Measurements from ENCODE around the gene UNCX.

The UNCX gene

DNA sequence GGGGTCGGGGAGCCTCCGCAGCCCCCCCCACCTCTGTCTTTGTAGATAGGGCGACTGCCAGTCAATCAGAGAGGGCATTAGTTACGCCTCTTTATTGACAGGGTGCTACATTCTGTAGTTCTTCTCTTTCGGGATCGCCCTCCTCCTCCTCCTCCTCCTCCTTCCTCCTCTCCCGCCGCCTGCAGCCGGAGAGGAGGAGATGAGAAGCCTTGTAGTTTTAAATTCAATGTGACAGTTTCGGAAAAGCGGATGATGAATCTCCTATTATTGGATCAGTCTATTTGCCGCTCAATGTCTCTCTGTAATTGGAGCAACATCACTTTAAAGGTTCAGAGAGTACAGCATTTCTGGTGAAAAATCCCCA is 587 bp upstream of the UNCX start:
- no peak for DNase-seq (ENCODE audit: low read depth)

DNA sequence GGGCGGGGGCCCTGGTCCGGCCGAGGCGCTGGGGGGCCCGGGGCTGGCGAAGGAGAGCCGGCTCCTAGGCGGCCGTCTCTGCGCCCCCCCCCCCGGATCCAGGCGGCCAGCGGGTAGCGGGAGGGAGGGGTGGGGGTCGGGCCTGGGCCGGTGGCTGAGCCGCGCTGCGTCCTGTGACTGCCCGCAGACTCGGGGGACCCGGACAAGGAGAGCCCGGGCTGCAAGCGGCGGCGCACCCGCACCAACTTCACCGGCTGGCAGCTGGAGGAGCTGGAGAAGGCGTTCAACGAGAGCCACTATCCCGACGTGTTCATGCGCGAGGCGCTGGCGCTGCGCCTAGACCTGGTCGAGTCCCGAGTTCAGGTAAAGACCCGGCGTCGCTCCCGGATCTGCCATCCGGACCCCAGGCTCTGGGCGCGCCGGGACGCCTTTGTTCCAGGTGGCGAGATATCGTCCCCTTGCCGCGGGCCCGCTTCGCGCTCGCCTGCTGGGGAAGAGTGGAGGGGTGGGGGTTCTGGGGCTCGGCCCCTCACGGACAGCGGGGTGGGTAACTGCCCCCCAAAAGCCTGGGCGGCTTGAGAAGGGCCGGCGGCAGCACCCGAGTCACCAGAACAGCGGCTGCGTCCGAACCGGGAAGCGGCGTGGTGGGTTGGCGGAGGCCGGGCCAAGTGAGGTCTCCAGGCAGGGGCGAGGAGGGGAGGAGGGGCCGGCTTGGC is 819 bp downstream of the UNCX start:
- no peak for DNase-seq (ENCODE audit: low read depth)

DNA sequence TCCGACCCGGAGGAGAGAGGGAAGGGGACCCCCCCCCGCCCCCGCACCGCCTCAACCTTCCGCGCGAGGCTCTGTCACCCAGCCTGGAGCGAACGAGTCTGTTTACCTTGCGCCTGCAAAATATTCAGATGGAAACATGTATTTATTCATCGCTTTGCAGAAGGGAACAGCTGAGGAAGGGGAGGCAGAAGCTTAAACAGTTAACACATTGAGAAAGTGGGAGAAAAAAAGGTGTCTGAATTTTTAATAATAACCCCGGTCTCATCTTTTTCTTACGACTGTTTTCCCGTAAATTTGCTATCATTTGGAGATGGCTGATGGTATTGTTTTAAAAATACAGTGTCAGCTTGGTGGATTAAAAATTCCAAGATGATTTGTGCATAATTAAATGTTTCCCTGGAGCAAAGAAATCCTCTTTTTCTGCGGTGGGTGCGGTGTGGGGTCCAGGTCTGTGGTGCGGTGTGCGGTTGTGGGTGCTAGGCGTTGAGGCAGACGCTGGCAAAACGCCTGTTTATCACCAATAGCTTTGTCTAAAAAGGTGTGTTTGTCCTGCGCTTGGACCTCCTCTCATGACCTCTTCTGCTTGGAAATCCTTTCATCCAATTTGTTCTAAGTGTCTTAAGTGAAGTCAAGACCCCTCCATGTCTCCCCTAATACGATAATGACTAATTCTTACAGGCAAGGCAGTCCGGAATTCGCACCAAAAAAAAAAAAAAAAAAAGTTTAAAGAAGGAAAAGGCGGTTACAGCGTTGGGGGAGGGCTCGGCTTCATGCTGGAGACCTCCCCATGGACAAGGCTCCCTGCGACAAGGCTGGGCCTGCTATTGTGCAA is 1.6 kb downstream of the UNCX start:
- DNase-seq (ENCODE audit: low read depth): no peak

DNA sequence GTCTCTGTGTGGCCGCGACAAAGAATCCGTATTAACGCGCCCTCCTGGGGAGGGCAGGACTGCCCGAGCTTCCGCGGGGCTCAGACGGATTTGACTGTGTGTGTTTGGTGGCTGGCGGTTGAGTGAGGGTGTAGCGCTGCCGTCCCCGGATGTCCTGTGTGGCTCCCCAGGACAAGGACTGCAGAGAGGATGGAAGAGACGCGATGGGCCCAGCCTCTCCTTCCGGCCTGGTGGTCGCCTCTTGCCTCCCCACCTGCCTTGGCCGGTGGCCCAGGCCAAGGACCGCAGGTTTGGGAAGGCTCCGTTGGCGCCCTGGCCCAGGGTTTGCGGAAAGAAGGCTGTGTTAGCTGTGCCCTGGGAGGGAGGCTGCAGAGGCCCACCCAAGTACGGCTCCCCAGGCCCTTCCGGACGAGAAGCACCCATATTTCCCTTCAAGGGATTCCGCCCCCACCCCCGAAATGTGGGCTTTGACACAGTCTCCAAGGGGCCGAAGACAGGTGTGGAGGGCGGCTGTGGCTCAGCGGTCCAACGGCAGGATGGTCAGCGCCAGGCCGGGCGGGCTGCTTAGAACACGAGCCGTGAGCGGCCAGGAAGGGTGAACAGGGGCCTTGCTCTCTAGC is 2.3 kb downstream of the UNCX start:
- DNase-seq (ENCODE audit: low read depth): no peak

DNA sequence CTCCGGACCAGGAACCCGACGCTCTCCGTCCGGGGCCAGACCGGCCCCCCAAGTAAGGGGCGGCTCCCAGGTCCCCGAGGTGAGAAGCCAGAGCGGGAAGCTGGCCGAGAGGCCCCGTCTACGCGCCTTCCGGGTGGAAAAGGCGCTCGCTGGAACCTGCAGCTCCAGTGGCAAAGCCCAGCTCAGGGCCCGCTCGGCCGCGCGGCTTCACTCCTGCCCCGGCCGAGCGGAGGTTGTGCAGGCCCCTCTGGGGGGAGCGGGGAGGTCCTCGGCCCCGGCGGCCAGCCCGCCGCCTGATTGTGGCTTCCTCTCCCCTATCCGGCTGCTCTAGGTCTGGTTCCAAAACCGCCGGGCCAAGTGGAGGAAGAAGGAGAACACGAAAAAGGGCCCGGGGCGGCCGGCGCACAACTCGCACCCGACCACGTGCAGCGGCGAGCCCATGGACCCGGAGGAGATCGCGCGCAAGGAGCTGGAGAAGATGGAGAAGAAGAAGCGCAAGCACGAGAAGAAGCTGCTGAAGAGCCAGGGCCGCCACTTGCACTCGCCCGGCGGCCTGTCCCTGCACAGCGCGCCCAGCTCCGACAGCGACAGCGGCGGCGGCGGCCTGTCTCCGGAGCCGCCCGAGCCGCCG is 2.9 kb downstream of the UNCX start:
- DNase-seq (ENCODE audit: low read depth): no peak

DNA sequence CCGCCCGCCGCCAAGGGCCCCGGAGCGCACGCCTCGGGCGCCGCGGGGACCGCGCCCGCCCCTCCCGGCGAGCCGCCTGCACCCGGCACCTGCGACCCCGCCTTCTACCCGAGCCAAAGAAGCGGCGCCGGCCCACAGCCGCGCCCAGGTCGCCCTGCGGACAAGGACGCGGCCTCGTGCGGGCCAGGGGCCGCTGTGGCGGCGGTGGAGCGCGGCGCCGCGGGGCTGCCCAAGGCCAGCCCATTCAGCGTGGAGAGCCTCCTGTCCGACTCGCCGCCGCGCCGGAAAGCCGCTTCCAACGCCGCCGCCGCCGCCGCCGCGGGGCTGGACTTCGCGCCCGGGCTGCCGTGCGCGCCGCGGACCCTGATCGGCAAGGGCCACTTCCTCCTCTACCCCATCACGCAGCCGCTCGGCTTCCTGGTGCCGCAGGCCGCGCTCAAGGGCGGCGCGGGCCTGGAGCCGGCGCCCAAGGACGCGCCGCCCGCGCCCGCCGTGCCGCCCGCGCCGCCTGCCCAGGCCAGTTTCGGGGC is 3.5 kb downstream of the UNCX start:
- no peak for DNase-seq (ENCODE audit: low read depth)

DNA sequence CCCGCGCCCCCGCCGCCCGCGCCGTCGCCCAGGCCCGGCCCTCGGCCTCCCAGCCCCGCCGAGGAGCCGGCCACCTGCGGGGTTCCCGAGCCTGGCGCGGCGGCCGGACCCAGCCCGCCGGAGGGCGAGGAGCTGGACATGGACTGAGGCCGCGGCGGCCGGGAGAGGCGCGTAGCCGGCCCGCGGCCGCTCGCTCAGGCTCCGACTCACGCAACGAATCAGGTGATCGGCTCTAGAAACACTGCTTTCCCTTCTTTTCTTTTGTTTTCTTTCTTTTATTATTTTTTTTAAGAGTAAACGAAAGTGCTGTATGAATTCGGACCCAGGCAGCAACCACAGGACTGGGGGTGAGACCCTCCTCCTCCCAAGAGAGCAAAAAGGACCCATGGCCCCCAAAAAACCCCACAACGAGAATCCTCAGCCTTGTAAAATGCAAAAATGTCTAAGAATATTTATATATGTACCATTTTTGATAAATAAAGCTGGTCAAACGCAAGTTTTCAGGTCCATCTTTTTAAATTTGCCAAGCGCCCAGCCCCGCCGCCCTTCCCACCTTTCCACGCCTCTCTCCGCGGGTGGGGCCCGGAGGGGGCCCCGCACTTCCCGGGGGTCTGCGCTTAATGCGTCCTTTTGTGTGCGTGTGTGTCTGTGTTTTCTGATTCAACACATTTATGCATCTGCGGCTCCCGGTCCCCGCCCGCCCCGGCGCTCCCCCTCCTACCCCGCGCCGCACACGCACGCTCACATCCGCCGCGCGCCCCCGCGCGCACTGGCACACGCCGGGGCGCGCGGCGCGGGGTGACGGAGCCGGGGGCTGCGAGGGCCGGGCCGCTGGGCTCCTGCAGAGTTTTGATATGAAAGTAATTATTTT is 4.4 kb downstream of the UNCX start:
- DNase-seq (ENCODE audit: low read depth): no peak

DNA sequence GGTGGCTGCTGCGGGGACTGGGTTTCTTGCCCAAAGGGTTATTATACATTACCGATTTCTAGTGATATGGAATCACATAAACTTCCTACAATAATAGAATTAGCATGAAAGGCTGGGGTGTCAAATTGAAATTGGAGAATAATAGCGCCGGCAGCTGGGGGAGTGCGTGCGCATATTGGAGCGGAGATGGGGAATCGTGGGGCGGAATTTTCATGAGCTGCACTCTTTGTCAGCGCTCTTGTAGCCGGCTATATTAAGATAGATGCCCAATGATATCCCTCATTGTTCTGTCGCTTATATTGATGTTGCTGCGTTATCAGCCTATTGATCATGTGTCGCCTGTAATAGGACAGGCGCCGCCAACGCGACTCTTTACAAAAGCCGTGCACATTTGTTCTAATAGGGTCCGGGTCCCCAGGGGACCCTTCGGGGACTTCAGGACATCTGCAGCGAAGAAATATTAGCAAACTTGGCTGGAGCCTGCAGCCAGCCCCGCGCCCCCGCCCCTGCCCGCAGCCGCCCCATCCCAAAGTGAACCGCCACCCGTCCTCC is 5.1 kb downstream of the UNCX start:
- DNase-seq (ENCODE audit: low read depth): no peak

DNA sequence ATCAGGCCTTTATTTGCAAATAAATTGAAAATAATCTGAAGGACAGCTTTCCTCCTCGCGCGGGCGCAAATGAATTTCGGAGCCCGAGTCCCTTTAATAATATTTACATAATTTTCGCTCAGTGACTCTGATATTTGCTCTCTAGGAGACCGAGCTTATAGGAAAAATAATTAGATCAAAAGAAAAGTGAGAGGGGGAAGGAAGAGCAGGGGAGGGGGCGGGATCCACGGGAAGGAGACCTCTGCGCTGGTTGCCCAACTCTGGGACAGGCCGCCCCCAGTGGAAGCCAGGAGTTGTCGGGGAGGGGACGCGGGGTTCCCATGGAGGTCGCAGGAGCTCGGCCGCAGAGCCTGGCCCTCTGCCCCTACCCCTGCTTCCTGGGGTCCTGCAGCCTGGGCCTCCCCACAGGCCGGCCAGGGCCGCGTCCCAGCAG is 5.8 kb downstream of the UNCX start:
- DNase-seq (ENCODE audit: low read depth): no peak

DNA sequence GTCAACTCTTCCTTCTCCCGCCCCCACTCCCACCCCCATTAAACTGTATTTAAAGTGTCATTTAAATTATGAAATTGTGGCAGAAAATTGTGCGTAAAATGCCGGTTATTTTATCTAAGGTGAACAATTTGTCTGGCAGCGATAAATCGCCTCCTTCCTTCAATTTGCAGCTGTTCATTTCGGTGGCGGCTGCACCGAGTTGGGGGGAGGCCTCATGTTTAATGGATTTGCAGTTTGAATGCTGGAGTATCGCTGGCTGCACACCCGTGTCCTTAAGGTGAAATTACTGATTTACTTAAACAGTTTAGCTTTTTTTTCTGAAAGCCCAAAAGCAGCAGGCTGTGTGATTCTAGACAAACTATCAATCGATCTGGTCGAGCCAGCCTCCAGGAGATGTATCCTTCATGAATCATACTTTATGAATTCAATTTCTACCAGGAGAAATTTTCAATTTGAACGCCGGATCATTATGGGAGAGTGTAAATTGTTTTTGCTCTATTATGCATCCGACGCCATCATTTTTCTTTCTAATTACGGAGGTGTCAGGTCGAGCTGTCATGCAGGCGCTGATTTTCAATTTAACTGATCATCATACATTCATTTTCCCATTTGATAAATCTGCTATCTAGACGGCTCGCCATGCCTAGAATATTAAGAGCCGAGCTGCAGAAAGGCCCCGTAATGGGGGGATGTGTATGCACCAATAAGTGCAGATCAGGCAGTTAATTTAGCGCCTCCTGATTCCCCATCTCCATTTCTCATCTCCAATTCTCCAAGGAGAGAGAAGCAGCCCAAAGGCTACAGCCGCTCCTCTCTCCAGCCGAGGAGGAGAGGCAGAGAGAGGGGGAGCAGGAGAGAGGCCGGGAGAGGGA is 6.5 kb downstream of the UNCX start:
- DNase-seq (ENCODE audit: low read depth): no peak

DNA sequence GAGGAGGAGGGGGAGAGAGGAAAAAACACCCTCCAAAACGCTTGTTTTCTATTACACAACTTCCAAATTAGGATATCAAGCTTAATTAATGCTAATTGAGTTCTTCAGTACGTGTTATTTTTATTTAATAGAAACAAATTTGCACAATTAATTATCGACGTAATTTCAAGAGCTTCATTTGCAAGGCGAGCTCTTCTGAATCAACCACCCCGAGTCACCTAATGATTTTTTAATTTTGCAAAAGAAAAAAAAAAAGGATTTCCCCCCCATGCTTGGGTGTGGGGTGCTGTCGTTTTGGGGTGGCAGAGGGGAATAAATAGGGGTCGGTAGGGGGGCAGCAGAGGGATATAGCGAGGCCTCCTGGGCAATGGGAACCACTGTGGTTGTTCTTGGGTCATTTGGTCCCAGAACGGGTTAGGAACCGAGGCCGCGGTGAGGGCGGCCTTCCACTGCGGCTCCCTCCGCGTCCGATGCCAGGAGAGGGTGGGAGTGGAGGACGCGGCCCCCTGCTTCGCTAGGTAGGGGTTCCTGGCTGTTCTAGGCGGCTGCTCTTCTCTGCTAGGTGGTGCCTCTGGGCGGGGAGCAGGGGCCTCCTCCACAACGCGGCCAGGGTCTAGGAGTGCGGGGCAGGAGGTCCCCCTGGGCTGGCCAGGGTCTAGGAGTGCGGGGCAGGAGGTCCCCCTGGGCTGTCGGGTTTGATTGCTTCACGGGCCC is 7.3 kb downstream of the UNCX start:
- no peak for DNase-seq (ENCODE audit: low read depth)

DNA sequence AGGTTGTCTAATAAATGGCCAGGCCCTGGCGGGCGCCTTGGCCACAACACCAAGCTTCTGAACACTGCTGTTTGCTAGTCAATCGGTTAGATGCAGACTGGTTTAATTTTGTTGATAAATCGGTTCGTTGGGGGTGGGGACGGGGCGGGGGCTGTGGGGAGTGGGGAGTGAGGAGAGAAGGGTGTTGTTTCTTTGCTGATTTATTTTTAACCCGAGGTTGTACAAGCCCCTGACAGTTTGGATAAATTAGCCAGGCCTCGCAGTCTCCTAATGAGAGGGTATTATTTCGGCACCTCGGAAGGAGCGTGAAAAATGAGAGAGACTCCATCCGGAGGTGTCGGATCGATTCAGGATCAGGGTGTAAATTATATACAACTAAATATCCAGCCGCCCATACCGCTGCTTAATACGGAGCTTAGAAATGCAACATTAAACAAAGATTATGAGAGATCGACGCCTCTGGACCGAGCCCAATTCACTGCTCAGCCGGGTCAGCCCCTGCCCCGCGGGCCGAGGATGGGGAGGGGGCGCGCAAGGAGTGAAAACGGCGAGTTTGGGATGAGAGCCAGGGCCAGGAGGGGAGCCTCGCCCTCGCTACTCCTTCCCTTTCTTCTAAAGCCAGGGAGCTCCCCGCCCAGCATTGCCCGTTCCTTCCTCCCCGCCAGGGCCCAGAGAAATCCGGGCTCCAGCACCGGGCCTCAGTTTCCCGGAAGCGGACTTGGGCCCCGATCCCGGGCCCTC is 8.0 kb downstream of the UNCX start:
- no peak for DNase-seq (ENCODE audit: low read depth)

DNA sequence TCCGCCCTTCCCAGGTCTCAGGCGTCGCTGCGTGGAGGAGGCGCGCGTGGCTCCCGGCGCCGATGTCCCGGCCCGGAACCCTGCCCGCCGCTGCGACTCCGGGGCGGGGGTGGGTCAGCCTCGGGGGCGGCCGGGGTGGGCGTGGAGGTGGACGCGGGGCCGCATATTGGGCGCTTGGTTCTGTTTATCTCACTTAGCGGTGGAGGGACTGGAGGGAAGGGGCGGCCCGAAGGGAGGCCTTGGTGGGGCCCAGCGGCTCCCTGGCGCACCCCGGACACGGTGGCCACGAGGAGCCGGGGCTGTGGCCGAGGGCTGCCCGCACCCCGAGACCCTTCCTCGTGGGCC is 8.6 kb downstream of the UNCX start:
- DNase-seq (ENCODE audit: low read depth): no peak

DNA sequence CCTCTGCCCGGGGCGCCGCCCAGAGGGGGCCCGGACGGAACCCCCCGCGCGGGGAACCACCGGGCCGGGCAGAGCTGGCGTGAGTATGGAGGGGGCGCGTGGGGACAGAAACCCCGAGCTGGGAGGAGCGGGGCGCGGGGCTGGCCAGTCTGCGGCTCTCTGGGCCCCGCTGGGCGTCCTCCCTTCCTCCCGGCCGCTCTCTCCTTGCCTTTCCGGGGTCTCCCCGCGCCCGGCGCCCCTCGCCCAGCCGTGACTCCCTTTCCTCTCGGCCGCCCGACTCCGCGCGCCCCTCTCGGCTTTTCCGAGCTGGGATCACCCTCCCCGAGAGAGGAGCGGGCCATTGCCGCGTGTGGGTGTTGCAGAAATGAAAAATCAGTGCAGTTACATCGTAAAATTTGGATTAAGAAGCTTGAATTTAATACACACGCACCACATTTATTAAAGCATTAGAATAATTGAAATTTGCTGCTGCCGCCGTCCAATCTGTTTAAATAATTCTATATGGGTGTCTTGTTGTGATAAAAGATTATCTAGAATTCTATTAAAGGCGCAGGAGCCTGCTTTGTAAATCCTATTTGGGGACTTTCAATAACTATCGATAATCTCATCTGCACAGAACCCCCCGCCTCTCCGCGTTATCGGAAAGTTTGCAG is 9.1 kb downstream of the UNCX start:
- DNase-seq (ENCODE audit: low read depth): no peak

DNA sequence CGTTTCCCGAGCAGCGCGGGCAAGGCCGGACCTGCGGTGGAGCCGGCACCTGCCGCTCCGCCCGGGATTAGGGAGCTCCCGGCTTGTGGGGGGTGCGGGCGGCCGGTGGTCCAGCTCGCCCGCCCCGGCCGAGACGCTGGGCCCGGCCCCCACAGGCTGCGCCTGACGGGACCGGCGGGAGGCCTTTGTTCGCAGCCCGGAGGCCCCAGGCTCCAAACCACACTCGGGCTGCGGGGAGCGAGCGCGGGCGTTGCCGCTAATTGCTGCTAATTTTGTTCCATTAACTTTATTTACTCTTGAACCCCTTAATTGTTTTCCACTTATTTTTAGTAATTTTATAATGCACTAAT is 9.6 kb downstream of the UNCX start:
- no peak for DNase-seq (ENCODE audit: low read depth)

DNA sequence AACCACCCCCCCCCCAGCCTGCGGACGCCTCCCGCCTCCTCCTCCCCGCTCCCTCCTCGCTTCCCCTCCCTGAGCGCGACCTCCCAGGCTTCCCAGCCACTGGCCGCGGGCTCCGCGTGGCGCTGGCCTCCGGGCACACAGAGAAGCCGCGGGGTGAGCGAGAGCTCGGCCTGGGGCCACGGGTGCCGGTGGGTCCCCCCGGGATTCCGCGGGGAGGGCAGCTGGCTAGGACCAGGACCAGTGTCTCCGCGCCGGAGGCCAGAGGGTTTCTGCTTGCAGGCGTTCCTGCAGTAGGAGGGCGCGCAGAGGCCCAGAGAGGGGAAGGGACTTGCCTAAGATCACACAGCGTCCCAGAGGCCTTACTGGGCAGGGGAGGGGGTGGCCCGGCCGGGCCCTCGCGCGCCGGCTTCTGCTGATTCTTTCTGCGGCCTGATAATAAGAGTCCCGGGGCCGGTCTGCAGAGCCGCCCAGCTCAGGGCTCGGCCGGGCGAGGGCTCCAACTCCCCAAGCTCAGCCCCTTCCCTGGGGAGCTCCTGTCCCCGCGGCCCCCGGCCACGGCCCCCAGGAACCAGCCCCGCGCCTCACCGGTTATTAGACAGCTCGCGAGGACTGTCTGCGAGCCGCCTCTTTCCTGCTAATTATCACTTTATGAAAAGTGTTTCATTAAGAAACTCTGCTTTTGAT is 10.1 kb downstream of the UNCX start:
- no peak for DNase-seq (ENCODE audit: low read depth)

DNA sequence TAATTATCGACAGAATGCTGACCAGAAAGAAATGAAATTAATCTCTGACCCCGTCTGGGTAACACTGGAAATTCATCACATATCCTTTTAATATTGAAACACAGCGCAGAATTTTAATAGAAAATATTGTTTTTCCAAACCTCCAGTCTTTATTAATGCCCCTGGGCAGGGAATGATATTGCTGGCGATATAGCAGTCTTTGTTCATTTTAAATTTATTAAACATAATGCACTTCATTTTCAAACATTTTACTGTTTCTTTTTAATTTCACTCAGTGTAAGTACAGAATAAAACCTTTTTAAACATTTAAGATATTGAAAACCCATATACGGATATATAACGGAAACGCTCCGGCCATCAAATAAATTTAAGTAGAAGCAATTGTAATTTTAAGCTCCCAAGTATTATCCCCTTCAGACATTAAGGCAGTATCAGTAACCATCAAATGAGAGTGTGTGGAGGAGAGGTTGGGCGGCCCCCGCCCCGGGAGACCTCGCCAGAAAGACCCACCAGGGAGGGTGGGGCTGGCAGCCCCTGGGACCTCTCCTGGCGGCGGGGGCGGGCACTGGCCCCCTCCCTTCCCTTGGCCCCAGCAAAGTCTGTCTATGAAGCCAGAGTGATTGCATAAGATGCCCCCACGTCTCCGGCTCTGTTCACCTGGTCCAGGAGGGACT is 10.8 kb downstream of the UNCX start:
- no peak for DNase-seq (ENCODE audit: low read depth)

Measured in GM04504 (cell line).